H1 (cell line): ENCODE data around the gene MTX1. TPM values are rescaled to one million over a fixed set of nuclear protein-coding genes. Genes with fewer than 3 reads are reported as not detected.

ENCODE experiments used
- SAP30 ChIP-seq: fragments of 300-600 bp; sonication (generic); IDR thresholded peaks from 2 replicates; pipeline ENCODE4 v1.7.1; 2012; ENCODE audit warnings: low read length, moderate library complexity, mild to moderate bottlenecking, inconsistent platforms; ENCODE audit not compliant: insufficient read depth, insufficient replicate concordance
- polyA plus RNA-seq, 7 experiments: library from polyadenylated mRNA; depleted of rRNA in 3 of 7; stranded (reverse) in 5 of 7; unstranded in 2 of 7; fragments of >200 nt in 5 of 7; fragments of 200-250 nt in 2 of 7; gene quantifications; 1 replicate in 5 of 7; 2 replicates in 1 of 7; 4 replicates in 1 of 7; pipeline versions ENCODE4 v1.2.1 to v1.2.3, GENCODE V29; 2011 to 2013; ENCODE audit warnings: missing spikeins in 2 of 7, mixed read lengths in 2 of 7
- total RNA-seq: library from RNA; stranded (reverse); fragmentation: NEBNext Ultra II Directional; extraction: Animal tissue kit (Norgen Biotek cat#: 25700); gene quantifications from 2 replicates; pipeline ENCODE4 v1.2.1, GENCODE V29; 2021

The MTX1 gene
- total and polyA plus RNA-seq, 2 of the 8 experiments (the other 6 are each of a cell fraction or from before 2014, with no cell fraction given): 47.9 to 131 TPM

DNA sequence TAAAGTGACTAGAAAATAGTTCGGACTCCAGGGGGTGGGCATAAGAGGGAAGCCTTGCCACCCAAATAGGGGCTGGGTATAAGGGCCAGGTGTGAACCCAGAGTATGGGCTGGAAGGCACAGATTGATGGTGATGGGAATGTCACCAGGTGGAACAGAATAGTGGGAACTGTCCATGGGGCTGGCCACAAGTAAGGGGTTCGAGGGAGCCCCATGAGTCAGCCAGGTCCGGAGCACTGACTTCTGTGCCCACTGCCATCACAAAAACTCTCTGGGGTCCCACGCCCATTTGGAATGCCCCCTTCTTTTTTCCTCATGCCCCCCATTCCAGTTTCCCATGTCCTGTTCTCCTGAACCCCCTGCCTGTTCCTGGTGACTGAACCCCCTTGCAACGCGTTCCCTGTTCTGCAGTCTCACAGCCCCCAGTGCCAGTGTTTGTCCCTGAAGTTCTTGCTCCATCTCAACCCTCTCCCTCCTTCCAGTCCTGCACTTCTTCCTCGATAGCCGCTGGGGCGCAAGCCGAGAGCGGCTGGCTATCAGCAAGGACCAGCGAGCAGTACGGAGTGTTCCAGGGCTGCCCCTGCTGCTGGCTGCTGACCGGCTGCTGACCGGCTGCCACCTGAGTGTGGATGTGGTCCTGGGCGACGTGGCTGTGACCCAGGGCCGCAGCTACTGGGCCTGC, 27.0 kb upstream of the MTX1 start (continued):
- TF ChIP-seq SAP30: no peak
- TF ChIP-seq, all 59 proteins: peak for 0
